GM18508 (cell line): ENCODE data around the gene SH3GLB1.

Source experiments
- ATAC-seq: cut with Tn5 transposase; IDR thresholded peaks from one replicate; pipeline ENCODE4 v1.9.1; 2021; ENCODE audit warnings: moderate number of reproducible peaks; ENCODE audit not compliant: insufficient read depth, unreplicated experiment

SH3GLB1 gene

GRCh38 chr1:86731416-86731815 is 27.0 kb downstream of the SH3GLB1 start:
- ATAC-seq, result no peak

- ATAC-seq, result no peak
Measured at GRCh38 chr1:86733340-86733739, 29.0 kb downstream of the SH3GLB1 start.

- ATAC-seq, result peak; percentile 72
Measured at GRCh38 chr1:86739648-86740509, 35.5 kb downstream of the SH3GLB1 start.

GRCh38 chr1:86741947-86742572 is 37.7 kb downstream of the SH3GLB1 start:
- ATAC-seq, result no peak

GRCh38 chr1:86747304-86747703 is 42.9 kb downstream of the SH3GLB1 start:
- no peak for ATAC-seq

GRCh38 chr1:86748622-86749373 is 44.4 kb downstream of the SH3GLB1 start:
- no peak for ATAC-seq

- ATAC-seq, result no peak
Measured at GRCh38 chr1:86750076-86750475, 45.7 kb downstream of the SH3GLB1 start.

GRCh38 chr1:86750530-86750929 is 46.2 kb downstream of the SH3GLB1 start:
- no peak for ATAC-seq

GRCh38 chr1:86751923-86752322 is 47.5 kb downstream of the SH3GLB1 start:
- ATAC-seq, result no peak

GRCh38 chr1:86753700-86754099 is 49.3 kb downstream of the SH3GLB1 start:
- no peak for ATAC-seq

GRCh38 chr1:86754265-86754974 is 50.0 kb downstream of the SH3GLB1 start:
- ATAC-seq, result no peak

GRCh38 chr1:86756062-86756406 is 51.7 kb downstream of the SH3GLB1 start:
- no peak for ATAC-seq

- ATAC-seq, result no peak
Measured at GRCh38 chr1:86757272-86757984, 53.1 kb downstream of the SH3GLB1 start.

GRCh38 chr1:86758570-86758969 is 54.2 kb downstream of the SH3GLB1 start:
- ATAC-seq, result no peak

- ATAC-seq, result no peak
Measured at GRCh38 chr1:86760199-86760598, 55.8 kb downstream of the SH3GLB1 start.

GRCh38 chr1:86762336-86762735 is 58.0 kb downstream of the SH3GLB1 start:
- no peak for ATAC-seq

GRCh38 chr1:86764523-86764922 is 60.1 kb downstream of the SH3GLB1 start:
- ATAC-seq, result no peak

- ATAC-seq, result no peak
Measured at GRCh38 chr1:86765073-86765472, 60.7 kb downstream of the SH3GLB1 start.

GRCh38 chr1:86765674-86766073 is 61.3 kb downstream of the SH3GLB1 start:
- ATAC-seq, result no peak

GRCh38 chr1:86768554-86768953 is 64.2 kb downstream of the SH3GLB1 start:
- ATAC-seq, result no peak
